SU-DHL-6 (cell line): ENCODE results near the gene MPZL2.

Source experiments
- EZH2phosphoT487 ChIP-seq: fragments of 200-600 bp; sonication (generic), shearing (Covaris generic); conservative IDR thresholded peaks from 2 replicates; pipeline ENCODE4 v1.6.1; 2018; ENCODE audit warnings: mild to moderate bottlenecking, antibody characterized with exemption, low read length, moderate library complexity, mixed read lengths
- TF ChIP-seq, protein P1 (sequence below): fragments of 200-600 bp; sonication (generic); IDR thresholded peaks from one replicate; pipeline ENCODE4 v1.5.1; 2017; ENCODE audit warnings: antibody characterized with exemption, mild to moderate bottlenecking, low read length, moderate library complexity; ENCODE audit not compliant: insufficient read depth, poor library complexity, severe bottlenecking

DNA sequence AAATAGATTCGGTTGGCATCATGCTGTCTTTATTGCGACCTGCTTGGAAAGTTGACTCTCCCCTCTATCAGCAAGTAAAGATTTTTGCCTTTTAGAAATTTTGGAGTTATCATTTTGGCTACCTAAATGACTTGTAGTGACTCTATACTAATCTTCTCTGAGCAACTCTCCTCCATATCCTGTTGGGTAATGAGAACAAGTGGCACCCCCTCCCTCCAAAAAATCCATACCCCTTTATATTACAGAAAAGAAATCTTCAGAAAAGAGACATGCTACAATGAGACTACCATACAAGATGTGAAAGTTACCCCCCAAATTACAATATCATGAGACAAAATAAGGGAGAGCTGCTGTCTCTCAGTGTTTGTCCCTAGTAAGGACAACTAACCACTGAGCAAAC, 40.5 kb downstream of the MPZL2 start:
- TF ChIP-seq, protein P1, sequence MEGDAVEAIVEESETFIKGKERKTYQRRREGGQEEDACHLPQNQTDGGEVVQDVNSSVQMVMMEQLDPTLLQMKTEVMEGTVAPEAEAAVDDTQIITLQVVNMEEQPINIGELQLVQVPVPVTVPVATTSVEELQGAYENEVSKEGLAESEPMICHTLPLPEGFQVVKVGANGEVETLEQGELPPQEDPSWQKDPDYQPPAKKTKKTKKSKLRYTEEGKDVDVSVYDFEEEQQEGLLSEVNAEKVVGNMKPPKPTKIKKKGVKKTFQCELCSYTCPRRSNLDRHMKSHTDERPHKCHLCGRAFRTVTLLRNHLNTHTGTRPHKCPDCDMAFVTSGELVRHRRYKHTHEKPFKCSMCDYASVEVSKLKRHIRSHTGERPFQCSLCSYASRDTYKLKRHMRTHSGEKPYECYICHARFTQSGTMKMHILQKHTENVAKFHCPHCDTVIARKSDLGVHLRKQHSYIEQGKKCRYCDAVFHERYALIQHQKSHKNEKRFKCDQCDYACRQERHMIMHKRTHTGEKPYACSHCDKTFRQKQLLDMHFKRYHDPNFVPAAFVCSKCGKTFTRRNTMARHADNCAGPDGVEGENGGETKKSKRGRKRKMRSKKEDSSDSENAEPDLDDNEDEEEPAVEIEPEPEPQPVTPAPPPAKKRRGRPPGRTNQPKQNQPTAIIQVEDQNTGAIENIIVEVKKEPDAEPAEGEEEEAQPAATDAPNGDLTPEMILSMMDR = no peak
- no peak for TF ChIP-seq EZH2phosphoT487
